HG03342 (cell line): ENCODE results near the gene CYP2R1.

Experiments
- ATAC-seq: cut with Tn5 transposase; IDR thresholded peaks from one replicate; pipeline ENCODE4 v1.9.1; 2021; ENCODE audit warnings: mild to moderate bottlenecking, moderate library complexity; ENCODE audit not compliant: unreplicated experiment

CYP2R1 gene

GRCh38 chr11:14892036-14892556 lies at the start of gene CYP2R1:
Gene CYP2R1 (minus strand): TSS chr11:14892231. CDS start chr11:14892205, 26 bp downstream.
- ATAC-seq, result peak; percentile 94

GRCh38 chr11:14938936-14939335 lies 46.9 kb upstream of the CYP2R1 start:
- no peak for ATAC-seq

- ATAC-seq, result no peak
These were observed 42.8 kb upstream of the CYP2R1 start for GRCh38 chr11:14934641-14935351.

- no peak for ATAC-seq
These were observed 40.4 kb upstream of the CYP2R1 start for GRCh38 chr11:14932447-14932846.

- ATAC-seq, result no peak
These were observed 38.3 kb upstream of the CYP2R1 start for GRCh38 chr11:14930369-14930768.

GRCh38 chr11:14927146-14927545 lies 35.1 kb upstream of the CYP2R1 start:
- no peak for ATAC-seq

- no peak for ATAC-seq
These were observed 32.3 kb upstream of the CYP2R1 start for GRCh38 chr11:14924318-14924717.

- no peak for ATAC-seq
These were observed 24.4 kb upstream of the CYP2R1 start for GRCh38 chr11:14916403-14916802.

GRCh38 chr11:14914536-14914935 lies 22.5 kb upstream of the CYP2R1 start:
- ATAC-seq, result no peak

- no peak for ATAC-seq
These were observed 16.3 kb upstream of the CYP2R1 start for GRCh38 chr11:14908214-14908880.

GRCh38 chr11:14907411-14908213 lies 15.6 kb upstream of the CYP2R1 start:
- ATAC-seq, result peak; percentile 56

GRCh38 chr11:14906993-14907392 lies 15.0 kb upstream of the CYP2R1 start:
- no peak for ATAC-seq

- ATAC-seq, result no peak
These were observed 14.5 kb upstream of the CYP2R1 start for GRCh38 chr11:14906578-14906977.

GRCh38 chr11:14905104-14906033 lies 13.3 kb upstream of the CYP2R1 start:
- ATAC-seq, result peak; percentile 69

- ATAC-seq, result peak; percentile 44
These were observed 12.7 kb upstream of the CYP2R1 start for GRCh38 chr11:14904745-14905103.

- ATAC-seq, result no peak
These were observed 10.8 kb upstream of the CYP2R1 start for GRCh38 chr11:14902650-14903350.

GRCh38 chr11:14898906-14899305 lies 6.9 kb upstream of the CYP2R1 start:
- no peak for ATAC-seq

- ATAC-seq, result no peak
These were observed 6.3 kb upstream of the CYP2R1 start for GRCh38 chr11:14898355-14898754.

- no peak for ATAC-seq
These were observed 2.9 kb upstream of the CYP2R1 start for GRCh38 chr11:14894657-14895598.
